Measurements from ENCODE around the gene NOP58.
A peak's percentile ranks its signal among the peaks of the same experiment; 100 is the strongest.
"Not testable (repeated sequence)": the region's sequence is repeated elsewhere in the genome, so short reads cannot be mapped to it uniquely, and the experiment has no call there.

NOP58 gene, protein sequence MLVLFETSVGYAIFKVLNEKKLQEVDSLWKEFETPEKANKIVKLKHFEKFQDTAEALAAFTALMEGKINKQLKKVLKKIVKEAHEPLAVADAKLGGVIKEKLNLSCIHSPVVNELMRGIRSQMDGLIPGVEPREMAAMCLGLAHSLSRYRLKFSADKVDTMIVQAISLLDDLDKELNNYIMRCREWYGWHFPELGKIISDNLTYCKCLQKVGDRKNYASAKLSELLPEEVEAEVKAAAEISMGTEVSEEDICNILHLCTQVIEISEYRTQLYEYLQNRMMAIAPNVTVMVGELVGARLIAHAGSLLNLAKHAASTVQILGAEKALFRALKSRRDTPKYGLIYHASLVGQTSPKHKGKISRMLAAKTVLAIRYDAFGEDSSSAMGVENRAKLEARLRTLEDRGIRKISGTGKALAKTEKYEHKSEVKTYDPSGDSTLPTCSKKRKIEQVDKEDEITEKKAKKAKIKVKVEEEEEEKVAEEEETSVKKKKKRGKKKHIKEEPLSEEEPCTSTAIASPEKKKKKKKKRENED

GRCh38 chr2:202265467-202266277, at the start of gene NOP58:
NOP58 (plus strand) TSS chr2:202265763; CDS start chr2:202265942, 179 bp downstream.
- DNase-seq (ENCODE audit: low read depth in 2 of 2): peak; percentile 85 to 86

DNA sequence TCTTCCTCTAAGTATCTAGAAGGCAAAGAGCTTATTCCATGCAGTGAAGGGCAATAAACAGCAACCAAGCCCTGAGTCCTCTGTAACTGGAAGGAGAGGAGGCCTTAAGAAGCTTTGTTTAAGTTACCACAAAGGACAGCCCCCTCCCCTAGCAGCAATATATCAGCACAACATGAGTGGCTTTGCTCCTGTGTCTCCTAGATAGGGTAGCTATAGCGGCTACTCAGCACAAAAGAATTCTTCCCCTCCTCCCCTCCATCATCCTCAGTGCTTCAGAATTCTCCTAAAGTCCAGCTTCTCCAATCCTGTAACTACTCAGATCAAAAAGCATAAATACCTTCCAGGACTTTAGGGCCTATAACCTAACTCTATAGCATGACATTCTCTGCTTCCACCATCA, 43.7 kb upstream of the NOP58 start:
- DNase-seq (ENCODE audit: low read depth in 2 of 2): no peak

DNA sequence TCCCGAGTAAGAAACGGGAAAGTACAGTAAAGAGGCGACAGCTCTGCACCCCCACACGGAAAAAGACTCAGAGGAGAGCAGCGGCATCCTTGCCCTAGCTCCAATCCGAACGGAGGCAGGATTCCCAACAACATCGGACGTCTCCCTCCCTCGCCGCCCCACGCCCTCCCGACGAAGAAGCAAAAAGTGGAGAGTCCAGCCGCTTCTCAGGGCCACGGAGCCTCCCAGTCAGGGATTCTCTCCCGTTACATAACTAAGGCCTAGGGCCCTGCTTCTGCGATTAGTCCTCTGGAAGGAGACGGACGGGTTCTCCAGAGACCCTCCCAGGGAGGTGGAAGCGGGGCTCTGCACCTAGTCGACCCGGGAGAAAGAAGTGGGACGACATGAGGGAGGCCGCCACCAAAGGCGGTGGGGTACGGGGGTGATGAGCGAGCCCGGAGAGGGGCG, 27.8 kb upstream of the NOP58 start:
- no peak for DNase-seq (ENCODE audit: low read depth in 2 of 2)

DNA sequence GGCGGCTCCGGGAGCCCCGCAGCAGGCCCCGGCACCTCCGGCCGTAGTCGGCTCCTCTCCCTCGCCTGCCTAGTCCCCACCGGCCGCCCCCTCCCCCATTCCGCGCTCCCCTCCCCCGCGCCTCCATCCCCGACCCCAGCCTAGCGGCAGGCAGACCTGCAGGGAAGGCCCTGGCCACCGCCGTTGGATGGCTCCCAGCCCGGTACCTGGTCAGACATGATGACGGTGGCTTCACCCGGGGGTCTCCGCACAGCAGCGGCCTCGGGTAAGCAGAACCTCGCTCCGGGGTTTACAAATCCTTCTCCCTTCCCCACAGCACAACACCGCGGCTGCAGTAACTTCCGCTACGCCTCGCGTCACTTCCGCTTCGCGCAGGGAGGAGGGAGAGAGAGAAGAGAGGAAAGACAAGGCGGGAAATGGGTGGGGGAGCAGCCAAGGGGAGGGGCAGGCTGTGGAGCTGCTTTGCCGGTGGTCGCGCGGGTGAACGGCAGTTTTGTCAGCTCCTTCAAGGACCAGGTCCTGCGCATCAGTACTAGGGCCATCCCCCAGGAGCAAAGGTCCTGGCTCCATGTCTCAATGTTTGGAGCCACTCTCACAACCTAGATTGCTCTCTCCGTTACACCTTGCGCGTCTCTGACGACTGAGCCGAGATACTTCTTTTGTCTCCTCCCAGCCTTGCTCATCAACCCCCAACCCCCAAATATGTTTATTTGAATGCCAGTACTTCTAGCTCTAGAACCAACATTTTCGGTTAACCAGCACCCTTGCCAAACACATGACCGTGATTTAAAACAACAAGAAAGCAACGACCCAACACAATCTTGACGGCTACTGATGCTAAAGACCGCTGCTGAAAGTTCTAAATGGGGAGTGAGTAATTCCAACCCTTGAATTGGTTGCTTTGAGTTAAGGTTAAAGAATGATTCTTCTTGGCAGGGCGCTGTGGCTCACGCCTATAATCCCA, 27.0 kb upstream of the NOP58 start, which contains the start of gene SUMO1:
Gene SUMO1, minus strand, starts transcription at position 364 of the 964 bp plus-strand sequence. Its CDS starts 146 bp downstream, at position 218.
- peak; percentile 83 to 85 for DNase-seq (ENCODE audit: low read depth in 2 of 2)

DNA sequence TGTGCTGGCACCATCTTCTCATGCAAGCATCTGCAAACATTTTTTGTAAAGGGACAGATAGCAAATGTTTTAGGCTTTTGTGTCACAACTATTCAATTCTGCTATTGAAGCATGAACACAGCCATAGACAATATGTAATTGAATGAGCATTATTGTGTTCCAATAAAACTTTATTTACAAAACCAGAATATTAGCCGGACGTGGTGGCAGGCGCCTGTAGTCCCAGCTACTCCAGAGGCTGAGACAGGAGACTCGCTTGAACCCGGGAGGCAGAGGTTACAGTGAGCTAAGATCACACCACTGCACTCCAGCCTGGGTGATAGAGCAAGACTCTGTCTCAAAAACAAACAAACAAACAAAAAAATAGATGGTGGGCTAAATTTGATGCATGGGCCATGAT, 17.9 kb upstream of the NOP58 start:
- DNase-seq (ENCODE audit: low read depth in 2 of 2): not testable (repeated sequence)

DNA sequence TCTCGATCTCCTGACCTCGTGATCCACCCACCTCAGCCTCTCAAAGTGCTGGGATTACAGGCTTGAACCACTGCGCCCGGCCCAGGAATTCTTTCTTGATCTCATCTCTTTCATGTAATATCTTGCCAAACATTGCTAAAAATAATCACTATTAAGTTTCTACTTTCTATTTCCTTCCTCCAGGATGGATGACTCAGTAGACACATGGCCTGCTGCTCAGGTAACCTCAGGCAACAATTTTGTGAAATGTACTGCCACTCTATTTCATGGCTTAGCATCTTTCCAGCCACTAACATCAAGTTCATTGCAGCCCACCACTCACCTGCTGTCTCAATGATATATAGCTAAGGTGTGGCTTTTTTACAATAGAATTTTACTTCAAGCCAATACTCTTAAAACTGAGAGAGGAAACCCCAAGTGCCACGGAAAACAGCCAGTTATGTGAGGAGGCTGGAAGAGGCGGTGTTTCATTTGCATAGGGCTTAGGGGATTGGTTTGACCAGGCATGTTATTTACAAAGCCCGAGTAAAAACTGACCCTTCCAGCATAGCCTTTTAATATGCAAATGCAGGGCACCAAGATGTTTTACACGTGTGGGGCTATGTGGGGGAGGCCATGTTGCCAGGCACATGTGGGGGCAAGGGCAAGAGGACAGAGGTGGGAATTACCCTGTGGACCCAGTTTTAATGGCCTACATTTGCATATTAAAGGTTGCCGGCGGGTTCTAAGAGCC, 15.9 kb upstream of the NOP58 start:
- no peak for DNase-seq (ENCODE audit: low read depth in 2 of 2)

- DNase-seq (ENCODE audit: low read depth in 2 of 2): no peak
Measured at GRCh38 chr2:202251494-202251893, 14.1 kb upstream of the NOP58 start.

DNA sequence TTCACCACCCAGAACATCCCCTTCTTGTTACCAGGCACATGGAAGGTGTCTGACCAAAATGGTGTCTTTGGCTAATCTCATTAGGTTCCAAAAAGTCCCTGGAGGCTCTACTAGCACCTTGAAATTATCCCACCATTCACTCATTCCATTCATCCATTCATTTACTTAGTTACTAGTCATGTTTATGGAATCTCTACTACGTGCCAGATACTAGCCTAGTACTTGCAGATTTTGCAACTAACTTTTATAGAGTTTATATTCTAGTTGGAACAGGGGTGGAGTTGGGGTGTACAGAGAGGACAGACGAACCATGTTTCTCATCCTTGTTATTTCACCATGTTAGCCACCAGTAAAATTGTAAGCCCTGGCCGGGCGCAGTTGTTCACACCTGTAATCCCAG, 4.0 kb upstream of the NOP58 start:
- DNase-seq (ENCODE audit: low read depth in 2 of 2): no peak

DNA sequence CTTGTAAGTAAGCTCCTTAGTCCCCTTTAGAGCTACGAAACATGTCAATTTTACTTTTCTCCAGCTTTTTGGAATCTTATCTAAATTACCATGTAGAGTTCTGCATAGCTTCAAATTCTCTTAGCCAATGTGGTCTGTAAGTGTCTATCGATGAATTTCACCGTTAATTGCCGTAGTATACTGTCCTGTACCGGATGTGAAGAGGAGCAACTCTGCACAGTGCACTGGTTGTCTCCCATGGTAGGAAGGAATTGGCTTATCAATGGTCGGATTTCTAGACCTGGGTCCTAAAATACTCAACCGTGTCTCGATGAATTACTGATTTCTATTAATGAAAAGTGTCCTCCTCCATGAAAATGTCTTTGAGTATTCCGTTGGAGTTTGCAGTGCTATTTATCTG, 1.9 kb downstream of the NOP58 start:
- DNase-seq (ENCODE audit: low read depth in 2 of 2): no peak

DNA sequence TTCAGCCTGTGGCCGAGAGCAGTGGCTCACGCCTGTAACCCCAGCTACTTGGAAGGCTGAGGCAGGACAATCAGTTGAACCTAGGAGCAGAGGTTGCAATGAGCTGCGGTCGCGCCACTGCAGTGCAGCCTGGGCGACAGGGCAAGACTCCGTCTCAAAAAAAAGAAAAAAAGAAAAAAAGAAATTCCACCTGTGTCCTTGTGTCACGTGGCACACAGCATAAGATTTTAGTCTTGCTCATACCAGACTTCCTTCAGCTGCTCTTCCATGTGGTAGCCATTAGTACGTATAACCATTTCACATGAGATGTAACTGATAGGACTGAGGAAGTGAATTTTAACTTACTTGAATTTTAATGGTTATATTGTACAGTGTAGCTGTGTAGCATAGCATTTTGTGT, 4.0 kb downstream of the NOP58 start:
- DNase-seq (ENCODE audit: low read depth in 2 of 2): no peak

DNA sequence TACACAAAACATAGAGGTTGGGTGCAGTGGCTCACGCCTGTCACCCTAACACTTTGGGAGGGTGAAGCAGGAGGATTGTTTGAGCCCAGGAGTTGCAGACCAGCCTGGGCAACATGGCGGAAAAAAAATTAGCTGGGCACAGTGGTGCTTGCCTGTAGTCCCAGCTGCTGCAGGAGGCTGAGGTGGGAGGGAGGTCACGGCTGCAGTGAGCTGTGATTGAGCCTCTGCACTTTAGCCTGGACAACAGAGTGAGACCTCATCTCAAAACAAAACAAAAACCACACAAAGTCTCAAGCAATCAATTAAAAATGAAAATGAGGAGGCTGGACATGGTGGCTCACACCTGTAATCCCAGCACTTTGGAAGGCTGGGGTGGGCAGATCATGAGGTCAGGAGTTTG, 4.9 kb downstream of the NOP58 start:
- no peak for DNase-seq (ENCODE audit: low read depth in 2 of 2)

DNA sequence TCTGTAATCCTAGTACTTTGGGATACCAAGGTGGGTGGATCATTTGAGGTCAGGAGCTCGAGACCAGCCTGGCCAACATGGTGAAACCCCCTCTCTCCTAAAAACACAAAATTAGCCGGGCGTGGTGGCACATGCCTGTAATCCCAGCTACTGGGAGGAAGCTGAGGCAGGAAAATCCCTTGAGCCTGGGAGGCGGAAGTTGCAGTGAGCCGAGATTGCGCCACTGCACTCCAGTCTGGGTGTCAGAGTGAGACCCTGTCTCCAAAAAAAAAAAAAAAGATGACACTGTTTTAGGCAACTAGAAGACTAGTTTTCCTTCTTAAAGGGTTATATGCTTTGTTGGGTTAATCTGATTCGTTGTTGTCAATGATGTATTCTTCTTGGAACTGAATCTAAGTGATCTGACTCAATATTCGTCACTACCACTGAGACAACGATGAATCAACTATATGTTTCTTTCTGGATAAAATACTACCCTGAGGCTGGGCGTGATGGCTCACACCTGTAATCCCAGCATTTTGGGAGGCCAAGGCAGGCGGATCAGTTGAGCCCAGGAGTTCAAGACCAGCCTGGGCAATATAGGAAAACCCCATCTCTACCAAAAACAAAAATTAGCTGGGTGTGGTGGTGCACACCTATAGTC, 10.6 kb downstream of the NOP58 start:
- not testable (repeated sequence) for DNase-seq (ENCODE audit: low read depth in 2 of 2)

DNA sequence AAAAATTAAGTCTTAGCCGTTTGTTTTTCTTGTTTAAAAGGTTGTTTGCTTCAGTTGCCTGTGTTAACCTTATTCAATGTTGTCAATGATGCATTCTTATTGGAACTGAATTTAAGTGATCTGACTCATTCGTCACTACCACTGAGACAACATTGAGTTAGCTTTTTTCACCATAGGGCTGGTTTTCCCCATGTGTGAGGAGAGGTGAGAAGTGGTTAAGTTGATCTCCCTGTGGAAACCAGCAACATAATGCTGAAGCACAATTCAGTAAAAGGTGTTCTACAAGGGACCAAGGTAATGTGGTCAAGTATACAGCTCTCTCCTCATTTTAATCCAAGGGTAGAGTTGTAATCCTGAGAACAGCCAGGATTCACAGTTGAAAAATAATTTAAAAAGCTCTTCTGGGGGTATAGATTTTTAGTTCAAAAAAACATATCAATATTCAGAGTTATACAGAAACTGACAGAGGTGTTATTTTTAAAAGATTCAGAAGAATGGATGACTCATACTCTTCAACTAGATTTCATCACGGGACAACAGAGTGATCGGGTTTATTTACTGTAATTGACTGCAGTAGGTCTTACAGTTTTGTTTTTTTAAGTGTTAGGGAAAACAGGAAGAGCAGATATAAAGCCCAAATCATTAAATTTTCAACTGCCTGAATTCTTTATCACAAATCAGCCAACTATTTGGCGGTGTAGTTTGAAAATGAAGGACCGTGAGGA, 12.6 kb downstream of the NOP58 start:
- no peak for DNase-seq (ENCODE audit: low read depth in 2 of 2)

DNA sequence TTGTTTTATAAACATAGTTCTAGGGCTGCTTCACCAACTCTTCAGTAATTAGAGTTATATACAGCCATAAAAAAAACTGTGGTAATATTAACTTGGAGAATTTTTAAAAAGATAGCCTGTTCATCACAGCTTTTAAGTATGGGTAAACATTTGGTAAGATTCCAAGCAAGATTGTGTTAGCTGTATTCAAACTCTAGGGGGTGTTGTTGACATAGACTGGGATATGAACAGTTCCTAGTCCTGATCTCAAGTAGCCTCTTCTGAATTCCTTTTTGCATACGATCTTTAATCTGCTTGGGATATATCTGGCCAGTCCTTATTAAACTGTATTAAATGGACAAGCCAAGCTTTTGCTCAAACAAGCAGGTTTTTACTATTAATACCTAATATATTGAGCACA, 13.4 kb downstream of the NOP58 start:
- DNase-seq (ENCODE audit: low read depth in 2 of 2): no peak

DNA sequence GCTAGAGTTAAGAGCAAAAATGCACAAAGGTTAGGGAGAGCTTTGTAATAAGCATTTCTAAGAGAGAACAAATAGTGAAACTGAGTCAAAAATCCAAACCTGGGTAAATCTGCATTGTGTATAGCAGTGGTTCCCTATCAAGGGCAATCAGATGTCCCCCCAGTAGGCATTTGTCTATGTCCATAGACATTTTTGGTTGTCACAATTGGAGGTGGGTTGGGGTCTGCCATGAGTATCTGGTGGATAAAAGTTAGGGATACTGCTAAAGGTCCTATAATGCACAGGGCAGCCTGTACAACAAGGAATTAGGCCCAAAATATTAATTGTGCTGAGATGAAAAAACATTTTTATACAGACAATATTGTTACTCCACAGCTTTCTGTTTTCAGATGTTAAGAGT, 21.0 kb downstream of the NOP58 start:
- DNase-seq (ENCODE audit: low read depth in 2 of 2): no peak

DNA sequence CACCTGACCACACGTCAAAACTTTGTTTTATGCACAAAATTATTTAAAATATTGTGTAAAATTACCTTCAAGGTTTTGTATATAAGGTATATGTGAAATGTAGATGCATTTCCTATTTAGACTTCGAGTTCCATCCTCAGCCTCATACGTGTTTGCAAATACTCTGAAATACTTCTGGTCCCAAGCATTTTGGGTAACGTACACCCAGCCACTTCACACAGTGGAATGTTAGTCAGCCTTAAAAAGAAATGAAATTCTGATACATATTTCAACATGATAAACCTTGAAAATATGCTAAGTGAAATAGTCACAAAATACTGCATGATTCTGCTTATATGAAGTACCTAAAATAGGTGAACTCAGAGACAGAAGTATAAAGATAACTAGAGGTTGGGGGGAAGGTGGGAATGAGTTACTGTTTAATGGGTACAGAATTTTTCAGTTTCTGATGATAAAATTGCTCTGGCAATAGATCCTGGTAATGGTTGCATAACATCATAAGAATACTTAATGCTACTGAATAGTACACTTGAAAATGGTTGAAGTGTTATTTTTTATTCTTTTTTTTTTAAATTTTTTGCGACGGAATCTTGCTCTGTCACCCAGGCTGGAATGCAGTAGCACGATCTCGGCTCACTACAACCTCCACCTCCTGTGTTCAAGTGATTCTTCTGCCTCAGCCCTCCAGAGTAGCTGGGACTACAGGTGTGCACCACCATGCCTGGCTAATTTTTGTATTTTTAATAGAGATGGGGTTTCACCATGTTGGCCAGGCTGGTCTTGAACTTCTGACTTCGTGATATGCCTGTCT, 24.0 kb downstream of the NOP58 start:
- DNase-seq (ENCODE audit: low read depth in 2 of 2): no peak

- DNase-seq (ENCODE audit: low read depth in 2 of 2): no peak
Measured at GRCh38 chr2:202290316-202290715, 24.8 kb downstream of the NOP58 start.

GRCh38 chr2:202290970-202291369, 25.4 kb downstream of the NOP58 start:
- DNase-seq (ENCODE audit: low read depth in 2 of 2): no peak

GRCh38 chr2:202299712-202300111, 34.1 kb downstream of the NOP58 start:
- no peak for DNase-seq (ENCODE audit: low read depth in 2 of 2)
